IMR-90 (cell line): ENCODE results near the gene MIPEP. TPM values are rescaled to one million over a fixed set of nuclear protein-coding genes. Genes with fewer than 3 reads are reported as not detected.

ENCODE experiments used
- ATAC-seq: fragments of 200-7000 bp; cut with Tn5 transposase; 2 replicates; pipeline ENCODE4 v1.9.1; 2020; ENCODE audit warnings: low read depth, mild to moderate bottlenecking, moderate library complexity
- BruUV-seq: library from RNA; stranded (reverse); fragments of 400-500 nt; replicated peaks from 2 replicates; lab custom pipeline; 2021; lab: Mats Ljungman, UMichigan
- CTCF ChIA-PET: fragments of 300-600 bp; formaldehyde crosslinking; extraction: SDS; loops from one replicate; lab custom pipeline; 2021; ENCODE audit warnings: antibody characterized with exemption; lab: Yijun Ruan, JAX
- POLR2A ChIA-PET: fragments of 300-600 bp; sonication (Branson Sonifier 250); formaldehyde crosslinking; loops from one replicate; lab custom pipeline; 2022; ENCODE audit warnings: antibody characterized with exemption; ENCODE audit not compliant: unreplicated experiment; lab: Charles Lee
- DNase-seq: peaks from one replicate; pipeline ENCODE4 v3.0.0; 2013
- H2AFZ ChIP-seq: replicated peaks from 2 replicates; pipeline ENCODE3; 2013; ENCODE audit warnings: low read length, mild to moderate bottlenecking; ENCODE audit not compliant: poor library complexity
- H2AK5ac ChIP-seq: 2 replicates; pipeline ENCODE4 v1.6.1; 2013; ENCODE audit warnings: low read depth, low read length, inconsistent platforms
- H2AK9ac ChIP-seq: replicated peaks from 2 replicates; pipeline ENCODE3; 2013; ENCODE audit warnings: mild to moderate bottlenecking, low read depth, low read length, moderate library complexity; ENCODE audit not compliant: poor library complexity
- H2BK120ac ChIP-seq: 2 replicates; pipeline ENCODE4 v1.6.1; 2013; ENCODE audit warnings: low read depth, low read length, inconsistent platforms
- H2BK15ac ChIP-seq: 3 replicates; pipeline ENCODE4 v1.6.1; 2013; ENCODE audit warnings: low read depth, low read length, inconsistent platforms
- H2BK20ac ChIP-seq: 2 replicates; pipeline ENCODE4 v1.6.1; 2013; ENCODE audit warnings: low read depth, mild to moderate bottlenecking, inconsistent platforms, low read length, moderate library complexity
- H2BK5ac ChIP-seq: 2 replicates; pipeline ENCODE4 v1.6.1; 2013; ENCODE audit warnings: mild to moderate bottlenecking, low read depth, low read length, inconsistent platforms; ENCODE audit not compliant: poor library complexity, severe bottlenecking
- H3K14ac ChIP-seq: replicated peaks from 2 replicates; pipeline ENCODE4 v1.6.1; 2013; ENCODE audit warnings: low read depth, low read length, inconsistent platforms
- H3K18ac ChIP-seq: 2 replicates; pipeline ENCODE4 v1.6.1; 2013; ENCODE audit warnings: low read depth, low read length, control low read depth
- H3K23ac ChIP-seq: 2 replicates; pipeline ENCODE4 v1.6.1; 2013; ENCODE audit warnings: low read depth, low read length, inconsistent platforms
- H3K27ac ChIP-seq: 2 replicates; pipeline ENCODE4 v1.5.1; 2013; ENCODE audit warnings: mild to moderate bottlenecking, control low read depth, low read length; ENCODE audit not compliant: insufficient read depth
- H3K27me3 ChIP-seq: 2 replicates; pipeline ENCODE4 v1.6.1; 2013; ENCODE audit warnings: low read length; ENCODE audit not compliant: control insufficient read depth, insufficient read depth
- H3K36me3 ChIP-seq: 2 replicates; pipeline ENCODE4 v1.6.1; 2013; ENCODE audit warnings: low read length, mixed read lengths; ENCODE audit not compliant: control insufficient read depth, insufficient read depth
- H3K4ac ChIP-seq: 2 replicates; pipeline ENCODE4 v1.6.1; 2013; ENCODE audit warnings: low read depth, low read length, inconsistent platforms
- H3K4me1 ChIP-seq: 2 replicates; pipeline ENCODE4 v1.6.1; 2013; ENCODE audit warnings: low read length, mixed read lengths; ENCODE audit not compliant: control insufficient read depth, insufficient read depth
- H3K4me2 ChIP-seq: 2 replicates; pipeline ENCODE4 v1.6.1; 2013; ENCODE audit warnings: low read depth, mild to moderate bottlenecking, control low read depth, low read length, moderate library complexity
- H3K4me3 ChIP-seq: 2 replicates; pipeline ENCODE4 v1.5.1; 2013; ENCODE audit warnings: low read depth, mild to moderate bottlenecking, control low read depth, low read length, moderate library complexity; ENCODE audit not compliant: insufficient read depth
- H3K56ac ChIP-seq: 2 replicates; pipeline ENCODE4 v1.6.1; 2013; ENCODE audit warnings: low read length, inconsistent platforms; ENCODE audit not compliant: insufficient read depth; ENCODE audit errors: extremely low read depth
- H3K79me1 ChIP-seq, 2 experiments: 2 replicates each; pipeline ENCODE4 v1.6.1; 2013; ENCODE audit warnings: low read length in 2 of 2, inconsistent platforms in 1 of 2, low read depth in 1 of 2
- H3K9ac ChIP-seq: 2 replicates; pipeline ENCODE4 v1.6.1; 2013; ENCODE audit warnings: low read depth, low read length, control low read depth
- H3K9me1 ChIP-seq: 2 replicates; pipeline ENCODE4 v1.6.1; 2013; ENCODE audit warnings: low read length, inconsistent platforms; ENCODE audit not compliant: insufficient read depth
- H3K9me3 ChIP-seq: 2 replicates; pipeline ENCODE4 v1.6.1; 2013; ENCODE audit warnings: low read length; ENCODE audit not compliant: control insufficient read depth, insufficient read depth
- H4K20me1 ChIP-seq: 2 replicates; pipeline ENCODE4 v1.6.1; 2013; ENCODE audit warnings: low read length, inconsistent platforms; ENCODE audit not compliant: insufficient read depth
- H4K5ac ChIP-seq: 2 replicates; pipeline ENCODE4 v1.6.1; 2013; ENCODE audit warnings: mild to moderate bottlenecking, low read depth, low read length, control low read depth
- H4K8ac ChIP-seq, 2 experiments: 2 replicates each; pipeline ENCODE4 v1.6.1; 2013; ENCODE audit warnings: low read depth in 2 of 2, low read length in 2 of 2, control low read depth in 1 of 2, inconsistent platforms in 1 of 2
- H4K91ac ChIP-seq: 2 replicates; pipeline ENCODE4 v1.6.1; 2013; ENCODE audit warnings: low read depth, low read length, inconsistent platforms; ENCODE audit not compliant: insufficient read depth
- FOS ChIP-seq: fragments of 150-350 bp; IDR thresholded peaks from 2 replicates; pipeline ENCODE4 v1.6.1; 2016; ENCODE audit warnings: low read depth, low read length
- MAZ ChIP-seq: IDR thresholded peaks from 2 replicates; pipeline ENCODE4 v1.6.1; 2012; ENCODE audit warnings: low read depth, mild to moderate bottlenecking, low read length, improper control_type of control experiment, moderate library complexity, borderline replicate concordance
- WGBS, 2 experiments: methylation state at CpG; one replicate each; pipeline versions ENCODE4 v1.1.5 to v1.1.7; 2013; ENCODE audit warnings: missing lambda C conversion rate in 2 of 2; ENCODE audit not compliant: insufficient read length in 1 of 2; ENCODE audit errors: extremely low coverage in 2 of 2; 5-methylcytosine and 5-hydroxymethylcytosine counted together
- dilution Hi-C: fragments of 300-500 bp; cut with HindIII; formaldehyde crosslinking; loops from one replicate; pipeline ENCODE4 v1.14.3; 2018; ENCODE audit warnings: low sequenced_read_pairs; ENCODE audit not compliant: unreplicated experiment
- in situ Hi-C: fragments of 300-500 bp; cut with MboI; formaldehyde crosslinking; loops from 3 replicates; pipeline ENCODE4 v1.14.3; 2019; ENCODE audit warnings: low sequenced_read_pairs, inconsistent platforms, mixed read lengths
- intact Hi-C: fragments of 100-400 bp; cut with micrococcal nuclease; formaldehyde crosslinking; loops from 2 replicates; pipeline ENCODE4 v1.10.0; 2022
- polyA plus RNA-seq, 3 experiments: library from polyadenylated mRNA; depleted of rRNA; stranded (reverse); fragments of >200 nt; gene quantifications; 2 replicates each; pipeline ENCODE4 v1.2.3, GENCODE V29; 2012; ENCODE audit warnings: low replicate concordance in 1 of 3
- total RNA-seq: library from RNA; depleted of rRNA; stranded (reverse); fragments of >200 nt; gene quantifications from 2 replicates; pipeline ENCODE4 v1.2.3, GENCODE V29; 2012
- TF ChIP-seq, protein P1 (sequence below): fragments of 150-350 bp; IDR thresholded peaks from 2 replicates; pipeline ENCODE4 v1.6.1; 2017; ENCODE audit warnings: mild to moderate bottlenecking, antibody characterized with exemption, low read length, low read depth

Gene MIPEP
- total and polyA plus RNA-seq, 2 of the 4 experiments (the other 2 are of a cell fraction), result 15.0 to 21.5 TPM

DNA sequence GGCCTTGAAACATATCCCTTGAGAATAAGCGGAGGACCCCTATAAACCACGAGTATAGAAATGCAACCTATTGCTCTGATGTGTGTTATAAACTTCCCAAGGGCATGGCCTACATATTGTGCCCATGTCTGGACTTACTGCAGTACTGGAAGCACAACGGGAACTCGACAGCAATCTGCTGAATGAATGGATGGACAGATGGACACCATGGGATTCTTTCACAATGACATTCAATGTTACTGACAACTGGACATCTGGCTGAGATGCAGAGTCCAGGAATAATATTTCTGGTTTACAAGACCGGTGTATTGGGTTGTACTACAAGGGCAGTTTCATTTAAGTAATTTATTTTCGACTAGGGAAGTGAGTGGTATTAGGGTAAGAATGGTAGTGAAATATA, 123.7 kb downstream of the MIPEP start:
- Histone ChIP-seq H3K18ac (no peak overlapping the region), H2AK5ac (no peak overlapping the region), H3K4ac (no peak overlapping the region), H2AK9ac (no peak overlapping the region), H3K79me1 (no peaks in the 10 kb centered on the region), H2BK5ac (no peak overlapping the region), H3K9me3 (no peaks in the 10 kb centered on the region), H3K9me1 (peaks cover 6% of the 10 kb centered on the region; the same call in 1 of the 2 replicates), H3K4me2 (no peak overlapping the region), H2BK15ac (no peak overlapping the region), H3K56ac (no peak overlapping the region), H2BK120ac (no peak overlapping the region), H3K27ac (no peak overlapping the region), H4K5ac (peak overlapping the region; percentile 42; the same call in 1 of the 2 replicates), H3K23ac (no peak overlapping the region), H3K4me3 (no peak overlapping the region), H3K14ac (no peak overlapping the region), H4K91ac (no peak overlapping the region), H2BK20ac (no peak overlapping the region), H3K4me1 (peaks cover 9% of the 10 kb centered on the region; the same call in 1 of the 2 replicates), H4K8ac (no peak overlapping the region), H2AFZ (no peak overlapping the region), H4K20me1 (no peaks in the 10 kb centered on the region), H3K27me3 (no peaks in the 10 kb centered on the region), H3K9ac (no peak overlapping the region), H3K36me3 (no peaks in the 10 kb centered on the region)
- intact Hi-C loops, result no loop called here
- ATAC-seq (no peak), DNase-seq (no peak)
- POLR2A ChIA-PET, result no interaction called here
- CTCF ChIA-PET, result interaction anchor here (1.1 to 1.2 kb wide), 2 partner anchors 8 to 23 kb away, joined by 3 read pairs; no protein-coding TSS in a partner anchor
- 100% methylated on average over 1 of the region's 6 CpGs; no CpG with 5 or more reads in 1 of the 2 experiments for WGBS, 2 experiments
- in situ Hi-C loops, result no loop called here
- dilution Hi-C loops, result no loop called here
- TF ChIP-seq, protein P1, sequence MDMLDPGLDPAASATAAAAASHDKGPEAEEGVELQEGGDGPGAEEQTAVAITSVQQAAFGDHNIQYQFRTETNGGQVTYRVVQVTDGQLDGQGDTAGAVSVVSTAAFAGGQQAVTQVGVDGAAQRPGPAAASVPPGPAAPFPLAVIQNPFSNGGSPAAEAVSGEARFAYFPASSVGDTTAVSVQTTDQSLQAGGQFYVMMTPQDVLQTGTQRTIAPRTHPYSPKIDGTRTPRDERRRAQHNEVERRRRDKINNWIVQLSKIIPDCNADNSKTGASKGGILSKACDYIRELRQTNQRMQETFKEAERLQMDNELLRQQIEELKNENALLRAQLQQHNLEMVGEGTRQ, result no peak
- TF ChIP-seq FOS (no peak), MAZ (no peak)
- no TSS peak for BruUV-seq
